ENCODE measurements around the gene EN1. TPM values are rescaled to one million over a fixed set of nuclear protein-coding genes. Genes with fewer than 3 reads are reported as not detected.

The EN1 gene
- total and polyA plus RNA-seq, 2 of the 4 experiments (the other 2 are of a cell fraction), result not detected

DNA sequence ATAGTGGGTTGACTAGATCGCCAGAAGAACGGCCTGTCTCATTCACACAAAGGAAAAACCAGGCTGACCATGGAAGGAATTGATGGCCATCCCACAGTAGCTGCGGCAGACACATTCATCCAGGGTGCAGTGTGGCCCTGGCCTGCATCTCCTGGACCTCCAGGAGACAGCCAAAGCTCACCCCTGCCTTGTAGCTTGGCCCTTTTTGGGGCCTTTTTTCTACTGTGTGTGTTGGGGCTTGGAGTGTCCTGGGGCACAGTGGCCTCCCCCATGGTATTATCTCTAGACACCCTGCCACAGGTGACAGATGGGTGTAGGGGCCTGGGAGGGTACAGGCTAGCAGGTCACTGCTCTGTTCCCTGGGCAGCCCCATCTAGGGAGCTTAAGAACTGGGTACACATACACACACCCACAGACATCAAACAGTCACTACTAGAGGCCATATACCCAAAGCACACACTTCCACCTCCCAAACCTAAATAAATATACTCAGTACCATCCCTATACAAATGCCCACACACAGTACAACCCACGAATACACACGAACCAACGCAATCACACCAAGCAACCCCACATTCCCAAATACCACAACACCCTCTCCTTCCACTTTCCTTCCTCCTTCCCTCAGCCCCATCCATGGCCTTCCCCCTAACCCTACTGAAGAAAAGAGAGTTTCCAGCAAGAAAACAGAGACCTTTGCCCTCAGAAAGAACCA, 8.6 kb downstream of the EN1 start:
- no peak for DNase-seq

More for the DNA sequence above, 8.6 kb downstream of the EN1 start:
- Histone ChIP-seq H2AK9ac (replicated peaks; ENCODE audit: low read depth, low read length, poor library complexity) (no peak overlapping the region), H4K91ac (ENCODE audit: insufficient read depth, low read depth, low read length) (no peak overlapping the region), H4K5ac (ENCODE audit: low read depth, low read length) (no peak overlapping the region), H2BK20ac (ENCODE audit: low read depth, low read length) (no peak overlapping the region), H3K4me1 (ENCODE audit: control insufficient read depth, insufficient read depth, low read length) (no peaks in the 10 kb centered on the region), H3K4ac (ENCODE audit: low read depth, low read length) (no peak overlapping the region), H2BK5ac (ENCODE audit: low read depth, low read length, poor library complexity, severe bottlenecking) (no peak overlapping the region), H3K18ac (ENCODE audit: low read depth, low read length) (no peak overlapping the region), H3K9me3 (ENCODE audit: control insufficient read depth, insufficient read depth, low read length) (no peaks in the 10 kb centered on the region), H3K4me2 (ENCODE audit: low read depth, low read length) (no peak overlapping the region), H4K8ac (ENCODE audit: low read depth in 2 of 2, low read length in 2 of 2) (no peak overlapping the region), H3K23ac (ENCODE audit: low read depth, low read length) (no peak overlapping the region), H3K14ac (replicated peaks; ENCODE audit: low read depth, low read length) (no peak overlapping the region), H4K20me1 (ENCODE audit: insufficient read depth, low read length) (no peaks in the 10 kb centered on the region), H2AFZ (replicated peaks; ENCODE audit: low read length, poor library complexity) (no peak overlapping the region), H3K27me3 (ENCODE audit: control insufficient read depth, insufficient read depth, low read length) (peaks cover 93% of the 10 kb centered on the region), H2AK5ac (ENCODE audit: low read depth, low read length) (no peak overlapping the region), H3K27ac (ENCODE audit: insufficient read depth, low read length) (no peak overlapping the region), H3K9me1 (ENCODE audit: insufficient read depth, low read length) (no peaks in the 10 kb centered on the region), H2BK15ac (ENCODE audit: low read depth, low read length) (no peak overlapping the region), H2BK120ac (ENCODE audit: low read depth, low read length) (no peak overlapping the region), H3K9ac (ENCODE audit: low read depth, low read length) (no peak overlapping the region), H3K36me3 (ENCODE audit: control insufficient read depth, insufficient read depth, low read length) (no peaks in the 10 kb centered on the region), H3K79me1 (ENCODE audit: low read depth in 1 of 2, low read length in 2 of 2) (no peaks in the 10 kb centered on the region), H3K56ac (ENCODE audit: extremely low read depth, insufficient read depth, low read length) (no peak overlapping the region), H3K4me3 (ENCODE audit: insufficient read depth, low read depth, low read length) (no peak overlapping the region)
- in situ Hi-C loops (cut with MboI; ENCODE audit: low sequenced_read_pairs) (no loop called here), intact Hi-C loops (cut with micrococcal nuclease) (no loop called here), dilution Hi-C loops (cut with HindIII; ENCODE audit: low sequenced_read_pairs, unreplicated experiment) (no loop called here)
- POLR2A ChIA-PET (ENCODE audit: unreplicated experiment), result no interaction called here
- WGBS, 2 experiments (ENCODE audit: extremely low coverage in 2 of 2, insufficient read length in 1 of 2), result no CpG with 5 or more reads among the region's 6 CpGs
- ATAC-seq (ENCODE audit: low read depth), result no peak
- no TSS peak for BruUV-seq (replicated peaks)
- CTCF ChIA-PET, result no interaction called here
- TF ChIP-seq NFE2L2 (IDR thresholded peaks at IDR 0.05; ENCODE audit: low read depth, low read length) (no peak), RCOR1 (IDR thresholded peaks at IDR 0.05; ENCODE audit: insufficient replicate concordance, low read length) (no peak), POLR2A (IDR thresholded peaks at IDR 0.05; ENCODE audit: low read depth, low read length) (no peak), RFX5 (IDR thresholded peaks at IDR 0.05; ENCODE audit: low read depth, low read length) (no peak), BHLHE40 (IDR thresholded peaks at IDR 0.05; ENCODE audit: low read depth, low read length) (no peak), RAD21 (IDR thresholded peaks at IDR 0.05; ENCODE audit: low read length) (no peak), MAFK (IDR thresholded peaks at IDR 0.05; ENCODE audit: low read depth, low read length) (no peak), CTCF (conservative IDR thresholded peaks at IDR 0.05; ENCODE audit: low read depth, low read length) (no peak), MXI1 (IDR thresholded peaks at IDR 0.05; ENCODE audit: borderline replicate concordance, low read depth, low read length) (no peak), MAZ (IDR thresholded peaks at IDR 0.05; ENCODE audit: borderline replicate concordance, low read depth, low read length) (no peak), ELK1 (IDR thresholded peaks at IDR 0.05; ENCODE audit: borderline replicate concordance, low read depth, low read length) (no peak), FOS (IDR thresholded peaks at IDR 0.05; ENCODE audit: low read depth, low read length) (no peak), CHD1 (IDR thresholded peaks at IDR 0.05; ENCODE audit: low read depth, low read length) (no peak), SMC3 (IDR thresholded peaks at IDR 0.05; ENCODE audit: low read depth, low read length) (no peak), CEBPB (IDR thresholded peaks at IDR 0.05; ENCODE audit: low read depth, low read length) (no peak)
- TF ChIP-seq, protein P1, sequence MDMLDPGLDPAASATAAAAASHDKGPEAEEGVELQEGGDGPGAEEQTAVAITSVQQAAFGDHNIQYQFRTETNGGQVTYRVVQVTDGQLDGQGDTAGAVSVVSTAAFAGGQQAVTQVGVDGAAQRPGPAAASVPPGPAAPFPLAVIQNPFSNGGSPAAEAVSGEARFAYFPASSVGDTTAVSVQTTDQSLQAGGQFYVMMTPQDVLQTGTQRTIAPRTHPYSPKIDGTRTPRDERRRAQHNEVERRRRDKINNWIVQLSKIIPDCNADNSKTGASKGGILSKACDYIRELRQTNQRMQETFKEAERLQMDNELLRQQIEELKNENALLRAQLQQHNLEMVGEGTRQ (IDR thresholded peaks at IDR 0.05; ENCODE audit: low read depth, low read length), result no peak

All from IMR-90 (cell line).